Lung (tissue), 12 donors: Measurements from ENCODE around the gene PRKCSH. TPM values are rescaled to one million over a fixed set of nuclear protein-coding genes. Genes with fewer than 3 reads are reported as not detected.
"Not testable (repeated sequence)": the region's sequence is repeated elsewhere in the genome, so short reads cannot be mapped to it uniquely, and the experiment has no call there.

ENCODE experiments used
- ATAC-seq: fragments of 200-7000 bp; cut with Tn5 transposase; one replicate; pipeline ENCODE4 v1.9.1; 2020; ENCODE audit warnings: moderate number of reproducible peaks; ENCODE audit not compliant: insufficient read depth, low FRiP score
- DNase-seq, 3 donors: peaks; one replicate each; pipeline ENCODE4 v3.0.0-alpha.2; 2013 to 2017
- H3K27ac ChIP-seq, 2 donors: one replicate each; pipeline ENCODE4 v1.5.1; 2013; ENCODE audit warnings: mild to moderate bottlenecking in 2 of 2, moderate library complexity in 2 of 2, control low read depth in 1 of 2, inconsistent platforms in 1 of 2, low read depth in 1 of 2, low read length in 1 of 2
- H3K27me3 ChIP-seq, 3 donors: one replicate each; pipeline ENCODE4 v1.5.1; 2013; ENCODE audit warnings: low read length in 2 of 3; ENCODE audit not compliant: control insufficient read depth in 3 of 3, insufficient read depth in 3 of 3
- H3K36me3 ChIP-seq, 4 donors: one replicate each; pipeline ENCODE4 v1.5.1; 2013; ENCODE audit warnings: low read length in 4 of 4, mild to moderate bottlenecking in 1 of 4, moderate library complexity in 1 of 4; ENCODE audit not compliant: control insufficient read depth in 4 of 4, insufficient read depth in 4 of 4
- H3K4me1 ChIP-seq, 5 donors: one replicate each; pipeline ENCODE4 v1.5.1; 2013; ENCODE audit warnings: low read length in 5 of 5, mild to moderate bottlenecking in 2 of 5, moderate library complexity in 1 of 5; ENCODE audit not compliant: control insufficient read depth in 5 of 5, insufficient read depth in 5 of 5
- H3K4me3 ChIP-seq: one replicate; pipeline ENCODE4 v1.5.1; 2013; ENCODE audit warnings: mild to moderate bottlenecking, control low read depth, moderate library complexity
- H3K9ac ChIP-seq, 2 donors: one replicate each; pipeline ENCODE4 v1.5.1; 2013; ENCODE audit warnings: low read length in 2 of 2, control low read depth in 1 of 2; ENCODE audit not compliant: insufficient read depth in 1 of 2
- H3K9me3 ChIP-seq, 4 donors: one replicate each; pipeline ENCODE4 v1.5.1; 2013; ENCODE audit warnings: low read length in 3 of 4, mild to moderate bottlenecking in 1 of 4, moderate library complexity in 1 of 4; ENCODE audit not compliant: control insufficient read depth in 4 of 4, insufficient read depth in 3 of 4
- CTCF ChIP-seq: IDR thresholded peaks from 2 replicates; pipeline ENCODE4 v1.5.1; 2012; ENCODE audit warnings: mild to moderate bottlenecking; ENCODE audit errors: control extremely low read depth, extremely low read depth
- WGBS, 2 donors: extraction: QIAGEN DNeasy Blood & Tissue Kit; methylation state at CpG; one replicate each; pipeline ENCODE4 v1.1.7; 2013; 5-methylcytosine and 5-hydroxymethylcytosine counted together
- polyA plus RNA-seq, 2 donors: library from polyadenylated mRNA; stranded (reverse); fragments of 200-250 nt; gene quantifications; one replicate each; pipeline ENCODE4 v1.2.1, GENCODE V29; 2013
- total RNA-seq, 2 donors: library from RNA; depleted of rRNA in 1 of 2; stranded (reverse); fragments of >200 nt in 1 of 2; gene quantifications; one replicate each; pipeline ENCODE4 v1.2.1, GENCODE V29; 2014 to 2021
- donor health status: control.
- donor health status: control.
- donor health status: Bipolar disorder and iron deficiency.
- donor health status: healthy.
- donor health status: DM: yes; HTN: yes; CAD: no.

PRKCSH gene
- total and polyA plus RNA-seq, 4 donors, result 115 to 315 (median 158) TPM

- DNase-seq (no peak), ATAC-seq (no peak)
- Histone ChIP-seq H3K36me3 (peaks cover 0 to 10% (median 0%) of the 10 kb centered on the region in 4 donors), H3K4me1 (no peaks in the 10 kb centered on the region), H3K9ac (no peak overlapping the region), H3K27ac (no peak overlapping the region), H3K4me3 (no peak overlapping the region), H3K27me3 (peaks cover 0 to 7% (median 0%) of the 10 kb centered on the region in 3 donors), H3K9me3 (no peaks in the 10 kb centered on the region)
- TF ChIP-seq CTCF, result no peak
- 37 to 58% methylated on average over 41 to 44 of the region's 44 CpGs for WGBS, 2 donors
These were observed 29.4 kb upstream of the PRKCSH start for GRCh38 chr19:11405846-11406643.

GRCh38 chr19:11406703-11407236, 28.7 kb upstream of the PRKCSH start:
- H3K4me3 ChIP-seq, H3K9me3 ChIP-seq, H3K9ac ChIP-seq, H3K4me1 ChIP-seq, ATAC-seq, DNase-seq, H3K36me3 ChIP-seq, H3K27me3 ChIP-seq, H3K27ac ChIP-seq: not testable (repeated sequence)
- WGBS, 2 donors, result 61 to 73% methylated on average over 12 of the region's 12 CpGs

- peaks cover 0 to 1% (median 0%) of the 10 kb centered on the region in 4 donors for H3K36me3 ChIP-seq
- ATAC-seq, result no peak
- no peaks in the 10 kb centered on the region for H3K4me1 ChIP-seq
- WGBS, 2 donors, result 86 to 93% methylated on average over 4 of the region's 4 CpGs
- no peak overlapping the region for H3K9ac ChIP-seq
- TF ChIP-seq CTCF, result no peak
- no peak overlapping the region for H3K27ac ChIP-seq
- H3K27me3 ChIP-seq, result peaks cover 0 to 7% (median 0%) of the 10 kb centered on the region in 3 donors
- no peak for DNase-seq
- H3K9me3 ChIP-seq, result no peaks in the 10 kb centered on the region
- H3K4me3 ChIP-seq, result no peak overlapping the region
These were observed 26.8 kb upstream of the PRKCSH start for GRCh38 chr19:11408591-11408990.

- H3K27me3 ChIP-seq, result peaks cover 0 to 7% (median 0%) of the 10 kb centered on the region in 3 donors
- no peak for TF ChIP-seq CTCF
- H3K4me1 ChIP-seq, result no peaks in the 10 kb centered on the region
- H3K27ac ChIP-seq, result no peak overlapping the region
- H3K4me3 ChIP-seq, result no peak overlapping the region
- no peak for ATAC-seq
- peaks cover 0 to 1% (median 0%) of the 10 kb centered on the region in 4 donors for H3K36me3 ChIP-seq
- 73 to 77% methylated on average over 8 of the region's 8 CpGs for WGBS, 2 donors
- H3K9ac ChIP-seq, result no peak overlapping the region
- DNase-seq, result no peak
- no peaks in the 10 kb centered on the region for H3K9me3 ChIP-seq
These were observed 24.8 kb upstream of the PRKCSH start for GRCh38 chr19:11410682-11411081.
